ENCODE results near the gene TSFM. TPM values are rescaled to one million over a fixed set of nuclear protein-coding genes. Genes with fewer than 3 reads are reported as not detected.

Gene TSFM
- total RNA-seq, 1 experiment from 2014 or later = 53.2 TPM

- CTCF ChIA-PET = no interaction called here
- no peak for DNase-seq (ENCODE audit: low read depth, low spot score)
- H3K79me2 ChIP-seq (ENCODE audit: insufficient read depth, low read length) = no peaks in the 10 kb centered on the region
Observed at GRCh38 chr12:57800965-57801364, 18.4 kb downstream of the TSFM start.

DNA sequence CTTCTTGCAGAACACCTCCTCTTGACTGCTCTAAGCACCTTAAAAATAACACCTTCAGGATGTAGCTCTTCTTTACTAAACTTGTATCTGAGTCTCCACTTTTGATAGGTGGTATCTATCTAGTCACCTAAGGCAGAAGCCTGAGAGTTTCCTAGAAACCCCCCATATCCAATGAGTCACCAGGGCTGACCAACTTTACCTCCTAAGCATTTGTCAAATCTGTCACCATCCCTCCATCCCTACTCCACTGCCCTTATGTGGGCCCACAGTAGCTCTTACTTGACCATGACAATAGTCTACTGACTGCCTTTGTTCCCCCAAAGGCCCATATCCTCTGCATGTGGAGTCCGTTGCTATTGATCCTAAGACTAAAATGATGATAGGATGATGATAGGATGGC lies 20.0 kb downstream of the TSFM start:
- H3K9me2 ChIP-seq (ENCODE audit: insufficient read depth) = no peaks in the 10 kb centered on the region
- no peaks in the 10 kb centered on the region for H3K27me3 ChIP-seq (ENCODE audit: insufficient read depth, low read length)
- ChIA-PET CTCF (interaction anchor here (0.6 to 1.8 kb wide), 9 partner anchors 8 to 219 kb away, joined by 3 to 7 read pairs (median 4); partner anchors contain the start of genes AVIL and TSFM), POLR2A (no interaction called here), RAD21 (ENCODE audit: low non-redundant PET in 1 of 2, low total read pairs in 2 of 2, uncharacterized antibody in 2 of 2, unreplicated experiment in 2 of 2) (no interaction called here)
- no peak overlapping the region for H3K9ac ChIP-seq (ENCODE audit: low read length)
- peaks cover 0 to 4% of the 10 kb centered on the region in 2 experiments; a peak in 2 of 4 replicates for H3K36me3 ChIP-seq (ENCODE audit: control insufficient read depth in 1 of 2, insufficient read depth in 2 of 2, low read length in 2 of 2)
- no peaks in the 10 kb centered on the region for H4K20me1 ChIP-seq (ENCODE audit: insufficient read depth)
- no peaks in the 10 kb centered on the region for H3K79me2 ChIP-seq (ENCODE audit: insufficient read depth, low read length)
- no TSS peak for BruUV-seq (replicated peaks)
- H2AFZ ChIP-seq (ENCODE audit: low read depth, low read length, poor library complexity, severe bottlenecking) = no peak overlapping the region
- ATAC-seq (no peak), DNase-seq (ENCODE audit: low read depth, low spot score) (no peak)
- H3K27ac ChIP-seq (ENCODE audit: low read depth, low read length) = no peak overlapping the region
- TF ChIP-seq TCF7L2 (IDR thresholded peaks at IDR 0.05; ENCODE audit: borderline replicate concordance, extremely low read depth, insufficient read depth, insufficient read length) (no peak), POLR2AphosphoS5 (IDR thresholded peaks at IDR 0.05; ENCODE audit: low read depth, low read length) (no peak), EZH2phosphoT487 (IDR thresholded peaks at IDR 0.05; ENCODE audit: borderline replicate concordance) (no peak), POLR2A (IDR thresholded peaks at IDR 0.05; ENCODE audit: borderline replicate concordance, extremely low read depth, insufficient read depth, insufficient read length) (no peak), ELF1 (IDR thresholded peaks at IDR 0.05; ENCODE audit: borderline replicate concordance, low read depth) (no peak), RAD21 (IDR thresholded peaks at IDR 0.05; ENCODE audit: low read depth) (no peak)
- TF ChIP-seq, protein P1, sequence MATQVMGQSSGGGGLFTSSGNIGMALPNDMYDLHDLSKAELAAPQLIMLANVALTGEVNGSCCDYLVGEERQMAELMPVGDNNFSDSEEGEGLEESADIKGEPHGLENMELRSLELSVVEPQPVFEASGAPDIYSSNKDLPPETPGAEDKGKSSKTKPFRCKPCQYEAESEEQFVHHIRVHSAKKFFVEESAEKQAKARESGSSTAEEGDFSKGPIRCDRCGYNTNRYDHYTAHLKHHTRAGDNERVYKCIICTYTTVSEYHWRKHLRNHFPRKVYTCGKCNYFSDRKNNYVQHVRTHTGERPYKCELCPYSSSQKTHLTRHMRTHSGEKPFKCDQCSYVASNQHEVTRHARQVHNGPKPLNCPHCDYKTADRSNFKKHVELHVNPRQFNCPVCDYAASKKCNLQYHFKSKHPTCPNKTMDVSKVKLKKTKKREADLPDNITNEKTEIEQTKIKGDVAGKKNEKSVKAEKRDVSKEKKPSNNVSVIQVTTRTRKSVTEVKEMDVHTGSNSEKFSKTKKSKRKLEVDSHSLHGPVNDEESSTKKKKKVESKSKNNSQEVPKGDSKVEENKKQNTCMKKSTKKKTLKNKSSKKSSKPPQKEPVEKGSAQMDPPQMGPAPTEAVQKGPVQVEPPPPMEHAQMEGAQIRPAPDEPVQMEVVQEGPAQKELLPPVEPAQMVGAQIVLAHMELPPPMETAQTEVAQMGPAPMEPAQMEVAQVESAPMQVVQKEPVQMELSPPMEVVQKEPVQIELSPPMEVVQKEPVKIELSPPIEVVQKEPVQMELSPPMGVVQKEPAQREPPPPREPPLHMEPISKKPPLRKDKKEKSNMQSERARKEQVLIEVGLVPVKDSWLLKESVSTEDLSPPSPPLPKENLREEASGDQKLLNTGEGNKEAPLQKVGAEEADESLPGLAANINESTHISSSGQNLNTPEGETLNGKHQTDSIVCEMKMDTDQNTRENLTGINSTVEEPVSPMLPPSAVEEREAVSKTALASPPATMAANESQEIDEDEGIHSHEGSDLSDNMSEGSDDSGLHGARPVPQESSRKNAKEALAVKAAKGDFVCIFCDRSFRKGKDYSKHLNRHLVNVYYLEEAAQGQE (IDR thresholded peaks at IDR 0.05; ENCODE audit: low read depth) = no peak
- H3K4me2 ChIP-seq (ENCODE audit: low read length) = no peak overlapping the region
- peaks cover 0 to 3% of the 10 kb centered on the region in 2 experiments; a peak in 1 of 4 replicates for H3K4me1 ChIP-seq (ENCODE audit: control insufficient read depth in 1 of 2, insufficient read depth in 2 of 2, low read length in 2 of 2)
- intact Hi-C loops (cut with micrococcal nuclease) = loop anchor here (1.0 kb wide), 1 partner anchor 103 kb away; no protein-coding TSS in a partner anchor
- no peaks in the 10 kb centered on the region for H3K9me3 ChIP-seq (ENCODE audit: control insufficient read depth in 1 of 2, insufficient read depth in 1 of 2, low read depth in 1 of 2, low read length in 2 of 2)
- no peak overlapping the region for H3K4me3 ChIP-seq (replicated peaks in 1 of 2; ENCODE audit: low read depth in 1 of 2, low read length in 2 of 2)

More at GRCh38 chr12:57800965-57801364, 18.4 kb downstream of the TSFM start:
- BruUV-seq (replicated peaks) = no TSS peak
- no peak overlapping the region for H3K27ac ChIP-seq (ENCODE audit: low read depth, low read length)
- no peak overlapping the region for H3K9ac ChIP-seq (ENCODE audit: low read length)
- H3K9me2 ChIP-seq (ENCODE audit: insufficient read depth) = no peaks in the 10 kb centered on the region
- no peaks in the 10 kb centered on the region for H3K9me3 ChIP-seq (ENCODE audit: control insufficient read depth in 1 of 2, insufficient read depth in 1 of 2, low read depth in 1 of 2, low read length in 2 of 2)
- H3K4me2 ChIP-seq (ENCODE audit: low read length) = no peak overlapping the region
- intact Hi-C loops (cut with micrococcal nuclease) = no loop called here
- peaks cover 10 to 14% of the 10 kb centered on the region in 2 experiments; a peak in 3 of 4 replicates for H3K36me3 ChIP-seq (ENCODE audit: control insufficient read depth in 1 of 2, insufficient read depth in 2 of 2, low read length in 2 of 2)
- no peak overlapping the region for H2AFZ ChIP-seq (ENCODE audit: low read depth, low read length, poor library complexity, severe bottlenecking)
- peaks cover 0 to 3% of the 10 kb centered on the region in 2 experiments; a peak in 1 of 4 replicates for H3K4me1 ChIP-seq (ENCODE audit: control insufficient read depth in 1 of 2, insufficient read depth in 2 of 2, low read length in 2 of 2)
- H3K27me3 ChIP-seq (ENCODE audit: insufficient read depth, low read length) = no peaks in the 10 kb centered on the region
- TF ChIP-seq ELF1 (IDR thresholded peaks at IDR 0.05; ENCODE audit: borderline replicate concordance, low read depth) (no peak), TCF7L2 (IDR thresholded peaks at IDR 0.05; ENCODE audit: borderline replicate concordance, extremely low read depth, insufficient read depth, insufficient read length) (no peak), EZH2phosphoT487 (IDR thresholded peaks at IDR 0.05; ENCODE audit: borderline replicate concordance) (no peak)
- TF ChIP-seq, protein P2, sequence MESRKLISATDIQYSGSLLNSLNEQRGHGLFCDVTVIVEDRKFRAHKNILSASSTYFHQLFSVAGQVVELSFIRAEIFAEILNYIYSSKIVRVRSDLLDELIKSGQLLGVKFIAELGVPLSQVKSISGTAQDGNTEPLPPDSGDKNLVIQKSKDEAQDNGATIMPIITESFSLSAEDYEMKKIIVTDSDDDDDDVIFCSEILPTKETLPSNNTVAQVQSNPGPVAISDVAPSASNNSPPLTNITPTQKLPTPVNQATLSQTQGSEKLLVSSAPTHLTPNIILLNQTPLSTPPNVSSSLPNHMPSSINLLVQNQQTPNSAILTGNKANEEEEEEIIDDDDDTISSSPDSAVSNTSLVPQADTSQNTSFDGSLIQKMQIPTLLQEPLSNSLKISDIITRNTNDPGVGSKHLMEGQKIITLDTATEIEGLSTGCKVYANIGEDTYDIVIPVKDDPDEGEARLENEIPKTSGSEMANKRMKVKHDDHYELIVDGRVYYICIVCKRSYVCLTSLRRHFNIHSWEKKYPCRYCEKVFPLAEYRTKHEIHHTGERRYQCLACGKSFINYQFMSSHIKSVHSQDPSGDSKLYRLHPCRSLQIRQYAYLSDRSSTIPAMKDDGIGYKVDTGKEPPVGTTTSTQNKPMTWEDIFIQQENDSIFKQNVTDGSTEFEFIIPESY (IDR thresholded peaks at IDR 0.05; ENCODE audit: extremely low read depth, insufficient replicate concordance, low read length) = no peak
- H4K20me1 ChIP-seq (ENCODE audit: insufficient read depth) = no peaks in the 10 kb centered on the region
- no peak overlapping the region for H3K4me3 ChIP-seq (replicated peaks in 1 of 2; ENCODE audit: low read depth in 1 of 2, low read length in 2 of 2)
- ATAC-seq = no peak
- ChIA-PET RAD21 (ENCODE audit: low non-redundant PET in 1 of 2, low total read pairs in 2 of 2, uncharacterized antibody in 2 of 2, unreplicated experiment in 2 of 2) (no interaction called here), POLR2A (no interaction called here)
